NOMO-1 (cell line): Measurements from ENCODE around the gene SERPINA6.
"Not testable (repeated sequence)": the region's sequence is repeated elsewhere in the genome, so short reads cannot be mapped to it uniquely, and the experiment has no call there.

Experiments
- DNase-seq, 2 experiments: peaks; one replicate each; lab custom pipeline; 2025; ENCODE audit not compliant: unreplicated experiment in 2 of 2; lab: John Stamatoyannopoulos, UW

SERPINA6 gene

DNA sequence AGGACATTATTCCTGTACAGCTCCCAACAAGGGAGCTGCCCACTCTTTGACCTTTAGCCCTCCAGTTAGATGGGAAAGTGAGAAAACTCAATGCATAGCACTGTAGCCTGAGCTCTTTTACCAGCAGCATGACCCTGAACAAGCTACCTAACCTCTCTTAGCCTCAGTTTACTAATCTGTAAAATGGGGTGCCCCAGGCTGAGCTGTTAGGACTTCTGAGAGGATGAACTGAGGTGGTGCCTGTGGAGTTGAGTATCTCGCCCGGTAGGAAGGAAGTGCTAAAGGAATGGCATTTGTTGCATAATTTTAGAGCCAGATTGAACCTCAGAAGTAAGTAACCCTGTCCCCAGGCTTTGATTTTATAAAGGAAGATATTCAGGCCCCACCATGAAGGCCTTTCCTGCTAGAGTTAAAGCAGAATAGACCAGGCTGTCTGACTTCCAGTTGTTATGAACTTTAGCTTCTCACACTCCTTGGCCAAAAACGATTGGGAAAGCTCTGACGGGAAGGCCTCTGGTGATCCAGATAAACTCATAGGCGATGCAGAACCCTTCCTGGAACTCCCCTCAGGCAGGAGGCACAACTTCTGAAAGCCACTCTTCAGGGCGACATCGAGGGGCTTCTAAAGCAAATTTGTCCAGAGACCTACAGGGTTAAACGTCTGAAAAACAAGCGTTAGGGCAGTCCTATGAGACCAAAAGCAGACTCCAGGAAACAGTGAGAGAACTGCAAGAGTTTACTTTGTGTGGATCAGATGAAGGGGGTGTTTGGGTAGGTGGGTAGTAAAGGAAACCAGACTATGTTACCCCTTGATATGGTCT is 27.6 kb downstream of the SERPINA6 start:
- DNase-seq, result no peak

DNA sequence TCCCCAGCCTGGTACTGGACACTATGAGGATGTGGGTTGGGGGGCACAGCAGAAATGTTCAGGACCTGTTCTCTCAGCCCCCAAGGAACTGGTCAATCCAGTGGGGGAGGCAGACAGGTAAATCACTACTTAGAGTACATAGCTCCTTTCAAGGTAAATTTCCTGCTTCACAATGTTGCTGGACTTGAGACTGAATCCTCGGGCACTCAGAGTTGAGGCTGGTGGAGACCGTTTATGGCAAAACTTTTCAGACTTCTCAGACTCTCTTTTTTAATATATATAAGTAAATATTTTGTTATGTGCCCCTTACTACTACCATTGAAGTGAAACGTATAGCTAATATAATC is 29.6 kb downstream of the SERPINA6 start:
- DNase-seq, result no peak

DNA sequence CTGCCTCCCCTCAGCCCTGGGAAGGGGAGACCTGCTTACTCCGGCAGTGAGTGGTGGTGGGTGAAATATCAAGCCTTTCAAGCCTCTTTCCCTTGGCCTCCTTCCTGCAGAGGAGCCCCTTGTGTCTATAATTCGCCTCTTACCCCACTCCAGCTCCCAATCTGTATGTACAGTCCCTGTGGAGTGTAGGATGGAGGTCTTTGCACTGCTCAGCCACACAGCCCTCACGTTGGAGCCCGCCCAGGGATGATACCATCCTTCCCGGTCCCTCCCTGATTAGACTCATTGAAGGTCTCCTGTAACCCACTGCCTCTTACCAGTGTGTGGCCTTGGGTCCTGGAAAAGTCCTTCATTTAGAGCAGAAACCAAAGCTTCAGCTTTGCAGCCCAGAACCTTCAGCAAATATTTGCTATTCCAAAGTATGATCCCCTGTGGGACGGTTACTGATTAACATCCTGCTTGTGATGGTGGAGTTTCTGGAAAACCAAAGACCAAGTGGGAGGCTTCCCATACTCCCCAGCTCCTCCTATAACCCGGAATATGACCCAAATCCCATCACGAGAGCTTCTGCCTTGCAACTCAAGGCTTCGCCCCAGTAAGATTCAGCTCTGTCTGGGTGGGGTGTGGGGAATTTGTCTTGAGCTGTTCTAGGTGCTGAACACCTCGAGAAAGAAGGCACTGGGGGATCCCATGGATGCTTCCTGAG is 30.1 kb downstream of the SERPINA6 start, which contains the start of gene SERPINA10:
SERPINA10 (minus strand) TSS at position 397 of the 706 bp plus-strand sequence. CDS start 2,675 bp downstream, outside the sequence.
- no peak for DNase-seq

DNA sequence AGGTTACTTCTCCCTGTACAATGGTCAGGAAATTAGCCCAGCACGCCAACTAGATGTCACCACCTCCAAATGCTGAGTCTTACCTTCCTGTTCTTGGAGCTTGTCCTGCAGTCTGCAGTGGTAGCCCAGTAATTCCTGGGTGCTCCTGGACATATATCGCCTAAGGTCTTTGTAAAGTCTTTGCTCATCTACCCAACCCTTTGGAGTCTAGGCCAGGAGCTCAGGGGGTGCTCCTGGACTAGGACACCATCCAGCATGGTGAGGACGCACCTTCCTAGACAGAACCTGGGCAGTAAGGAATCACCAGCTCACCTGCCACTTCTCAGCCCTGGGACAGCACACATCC is 30.6 kb downstream of the SERPINA6 start:
- no peak for DNase-seq

DNA sequence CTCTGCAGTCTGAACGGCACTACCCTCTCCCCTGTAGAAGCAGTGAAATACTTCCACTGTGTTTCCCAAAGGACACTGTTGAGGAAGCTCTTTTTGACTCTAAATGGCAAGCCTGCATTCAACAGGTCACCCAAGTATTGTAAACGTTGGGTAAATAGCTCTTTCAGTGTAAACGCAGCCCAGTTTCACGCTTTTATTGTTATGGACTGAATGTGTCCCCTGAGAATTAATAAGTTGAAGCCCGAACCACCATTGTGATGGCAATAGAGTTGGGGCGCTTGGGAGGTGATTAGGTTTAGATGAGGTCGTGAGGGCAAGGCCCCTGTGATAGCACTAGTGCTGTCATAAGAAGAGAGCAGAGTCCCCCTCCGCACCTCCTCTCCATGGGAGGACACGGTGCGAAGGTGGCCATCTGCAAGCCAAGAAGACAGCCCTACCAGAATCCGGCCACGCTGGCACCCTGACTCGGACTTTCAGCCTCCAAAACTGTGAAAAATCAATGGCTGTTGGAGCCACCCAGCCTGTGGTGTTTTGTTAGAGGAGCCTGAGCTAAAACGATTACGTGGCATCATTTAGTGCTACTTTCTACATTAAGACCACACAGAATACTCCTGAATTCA is 31.1 kb downstream of the SERPINA6 start:
- DNase-seq, result no peak

DNA sequence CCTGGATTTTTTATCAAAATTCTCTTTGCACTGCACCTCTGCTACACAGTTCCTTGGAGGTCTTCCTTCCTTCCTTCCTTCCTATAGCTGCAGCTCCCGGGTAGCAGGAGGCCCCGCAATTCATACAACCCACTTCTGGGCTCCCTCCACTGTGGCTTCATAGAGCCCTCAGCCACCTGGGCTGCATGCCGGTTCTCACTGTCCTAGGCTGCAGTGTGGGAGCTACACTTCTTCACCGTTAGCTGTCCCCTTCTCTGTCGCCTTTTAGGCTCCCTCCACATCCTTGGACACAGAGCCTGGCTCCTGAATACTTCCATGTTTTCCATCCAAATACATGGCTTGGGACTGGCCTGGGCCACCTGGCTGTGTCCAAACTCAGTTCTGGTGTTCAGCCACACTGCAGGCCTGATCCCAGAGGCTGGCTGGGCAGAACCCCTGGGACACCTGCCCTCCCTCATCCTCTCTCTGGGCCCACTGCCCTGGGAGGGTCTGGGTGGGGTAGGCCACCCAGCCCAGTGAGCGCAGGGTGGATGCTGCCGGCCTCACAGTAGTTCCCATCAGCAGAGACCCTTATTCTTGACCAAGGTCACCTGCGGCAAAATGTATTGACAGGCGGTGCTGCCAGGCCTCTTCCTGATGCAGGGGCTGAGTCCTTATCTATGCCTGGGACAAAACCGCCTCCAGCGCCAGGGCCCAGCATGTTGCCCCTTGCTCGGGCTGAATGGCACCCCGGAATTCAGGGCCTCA is 31.8 kb downstream of the SERPINA6 start:
- no peak for DNase-seq

DNA sequence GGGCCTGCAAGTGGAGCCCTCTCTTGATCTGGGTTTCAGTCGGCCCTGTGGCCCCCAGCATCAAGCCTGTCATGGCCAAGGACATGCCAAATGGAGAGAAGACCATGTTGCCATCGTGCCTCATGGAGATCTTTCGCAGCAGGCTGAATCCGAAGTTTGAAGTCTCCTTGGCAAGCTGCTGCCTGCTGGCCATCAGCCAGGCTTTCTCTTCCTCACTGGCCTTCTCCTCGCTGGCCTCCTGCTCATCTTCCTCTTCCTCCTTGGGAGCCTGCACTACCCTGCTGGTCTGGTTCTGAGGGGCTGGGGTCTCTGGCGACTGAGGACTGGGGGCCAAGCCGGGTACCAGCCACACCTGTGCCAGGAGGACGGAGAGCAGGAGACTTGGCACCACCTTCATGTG is 32.9 kb downstream of the SERPINA6 start:
- DNase-seq, result no peak

DNA sequence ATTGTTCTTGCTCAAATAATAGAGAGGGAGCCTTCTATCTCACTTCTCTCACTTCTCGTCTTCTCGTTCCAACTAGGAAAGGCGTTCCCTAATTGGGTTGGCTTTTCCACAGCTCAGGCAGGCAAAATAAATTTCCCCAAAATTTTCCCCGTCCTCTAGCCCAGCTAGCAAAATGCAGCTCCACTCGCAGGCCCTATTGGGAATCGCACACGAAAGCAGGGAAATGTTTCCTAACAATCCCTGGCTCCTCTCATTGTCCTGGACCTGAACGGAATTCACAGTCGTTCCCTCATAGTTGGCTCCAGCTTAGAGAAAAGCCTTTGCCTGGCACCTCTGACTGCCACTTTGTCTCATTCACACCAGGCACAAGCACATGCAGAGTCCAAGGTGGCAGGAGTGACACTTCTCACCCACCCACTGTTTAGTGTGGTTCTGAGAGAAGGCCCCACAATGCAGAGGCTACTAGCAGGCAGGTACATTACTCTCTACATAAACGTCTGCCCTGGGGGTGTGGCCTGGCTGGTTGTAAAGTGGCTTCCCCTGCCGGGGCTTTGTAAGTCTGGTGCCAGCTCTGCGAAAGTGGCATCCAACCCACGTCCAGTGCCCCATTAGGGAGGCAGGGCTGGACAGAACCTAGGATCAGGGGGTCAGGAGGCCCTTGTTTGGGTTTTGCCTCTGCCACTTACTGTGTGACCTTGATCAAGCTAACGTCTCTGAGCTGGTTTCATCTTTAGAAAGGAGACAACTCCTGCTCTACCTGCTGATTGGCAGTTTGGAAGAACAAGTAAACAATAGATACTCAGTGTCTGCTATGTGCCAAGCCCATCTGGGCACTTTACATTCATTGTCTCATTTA is 34.3 kb downstream of the SERPINA6 start:
- no peak for DNase-seq

DNA sequence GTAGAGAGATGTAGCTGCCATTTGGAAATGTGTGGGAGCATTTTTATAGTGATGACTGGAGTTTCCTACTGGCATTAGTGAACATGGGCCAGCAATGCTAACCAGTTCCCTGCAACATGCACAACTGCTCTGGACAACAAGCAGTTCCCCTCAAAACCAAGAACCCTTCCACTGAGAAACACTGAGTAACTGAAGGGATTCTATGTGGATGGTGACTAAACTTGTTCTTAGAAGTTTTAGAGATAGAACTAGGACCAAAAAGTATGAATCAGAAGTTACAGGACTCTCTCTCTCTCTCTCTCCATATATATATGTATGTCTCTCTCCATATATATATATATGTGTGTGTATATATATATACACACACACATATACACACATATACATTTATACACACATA is 38.0 kb downstream of the SERPINA6 start:
- no peak for DNase-seq

DNA sequence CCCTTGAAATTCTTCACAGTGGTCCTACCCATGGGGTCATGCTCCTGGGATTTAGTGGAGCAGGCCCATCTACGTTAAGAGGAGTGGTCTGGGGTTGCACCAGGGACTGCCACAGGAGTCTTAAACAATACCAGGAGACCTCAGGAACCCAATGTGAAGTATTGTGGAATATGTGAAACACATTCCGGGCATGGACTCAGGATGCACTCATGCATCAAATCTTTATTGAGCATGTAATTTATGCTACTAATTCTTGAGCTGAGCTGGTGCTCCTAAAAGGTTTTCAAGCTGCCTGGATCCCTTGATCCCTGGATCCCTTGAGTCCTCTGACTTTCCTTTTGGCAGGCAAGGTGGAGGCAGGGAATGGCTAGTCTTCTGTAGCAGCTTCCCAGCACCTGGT is 38.9 kb downstream of the SERPINA6 start:
- DNase-seq, result no peak

DNA sequence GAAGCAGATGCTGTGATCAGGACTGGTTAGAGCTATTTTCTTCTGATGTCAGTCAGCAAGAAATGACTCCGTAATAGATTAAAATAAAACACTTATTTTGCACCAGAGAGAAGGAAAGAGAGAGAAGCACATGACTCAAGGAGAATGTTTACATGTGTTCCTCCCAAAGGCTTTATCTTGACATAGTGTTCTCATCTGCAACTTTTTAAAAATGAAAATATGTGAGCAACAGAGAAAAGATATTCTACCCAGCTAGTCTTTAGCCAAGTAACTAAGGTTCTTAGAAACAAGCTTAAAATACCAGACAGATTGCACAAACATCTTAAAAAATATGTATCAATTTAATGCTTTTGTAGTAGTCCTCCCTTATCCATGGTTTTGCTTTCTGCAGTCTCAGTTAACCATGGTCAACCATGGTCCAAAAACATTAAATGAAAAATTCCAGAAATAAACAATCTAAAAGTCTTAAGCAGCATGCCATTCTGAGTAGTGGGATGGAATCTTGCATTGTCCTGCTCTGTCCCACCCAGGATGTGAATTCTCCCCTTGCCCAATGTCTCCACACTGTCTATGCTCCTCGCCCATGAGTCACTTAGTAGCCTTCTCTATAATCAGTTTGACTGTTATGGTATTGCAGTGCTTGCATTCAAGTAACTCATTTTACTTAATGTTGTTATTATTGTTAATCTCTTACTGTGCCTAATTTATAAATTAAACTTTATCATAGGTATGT is 40.0 kb downstream of the SERPINA6 start:
- no peak for DNase-seq

DNA sequence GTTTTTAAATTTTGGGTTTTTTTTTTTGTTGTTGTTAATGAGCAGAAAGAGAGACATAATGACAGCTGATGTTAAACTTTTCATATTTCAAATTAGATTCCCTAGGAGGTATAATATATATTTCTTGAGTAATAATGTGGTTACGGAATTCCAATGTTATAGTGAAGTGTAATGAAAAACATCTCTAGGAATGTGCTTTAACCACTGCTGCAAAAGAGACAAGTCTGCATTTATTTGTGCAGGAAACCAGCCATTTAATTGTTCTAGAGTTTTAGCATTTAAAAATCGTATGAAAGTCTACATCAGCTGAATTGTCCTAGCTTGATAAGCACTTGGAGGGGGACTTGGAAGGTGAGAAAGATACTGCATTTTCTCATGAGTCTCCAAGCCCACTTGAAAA is 44.4 kb downstream of the SERPINA6 start:
- DNase-seq, result no peak

DNA sequence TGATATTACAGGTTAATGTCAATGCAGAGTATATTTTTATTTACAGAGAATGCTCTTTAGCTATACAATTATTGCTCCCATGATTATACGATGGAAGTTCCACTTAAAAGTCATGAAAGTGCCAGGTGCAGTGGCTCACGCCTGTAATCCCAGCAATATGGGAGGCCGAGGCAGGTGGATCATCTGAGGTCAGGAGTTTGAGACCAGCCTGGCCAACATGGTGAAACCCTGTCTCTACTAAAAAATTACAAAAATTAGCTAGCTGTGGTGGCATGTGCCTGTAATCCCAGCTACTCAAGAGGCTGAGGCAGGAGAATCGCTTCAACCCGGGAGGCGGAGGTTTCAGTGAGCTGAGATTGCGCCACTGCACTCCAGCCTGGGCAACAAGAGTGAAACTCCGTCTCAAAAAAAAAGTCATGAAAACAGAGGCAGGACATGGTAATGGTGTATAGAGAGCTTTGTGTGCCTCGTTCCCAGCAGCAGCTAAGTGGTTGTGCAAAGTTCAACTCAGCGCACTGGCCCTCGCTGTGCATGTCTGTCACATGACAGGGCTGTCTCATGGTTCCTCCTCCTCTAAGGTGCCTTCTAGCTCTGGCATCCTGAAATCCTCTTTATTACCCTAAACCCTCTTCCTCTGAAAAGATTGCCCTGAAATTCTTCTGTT is 46.1 kb downstream of the SERPINA6 start:
- DNase-seq, result peak in 1 of 2 experiments; percentile 0

DNA sequence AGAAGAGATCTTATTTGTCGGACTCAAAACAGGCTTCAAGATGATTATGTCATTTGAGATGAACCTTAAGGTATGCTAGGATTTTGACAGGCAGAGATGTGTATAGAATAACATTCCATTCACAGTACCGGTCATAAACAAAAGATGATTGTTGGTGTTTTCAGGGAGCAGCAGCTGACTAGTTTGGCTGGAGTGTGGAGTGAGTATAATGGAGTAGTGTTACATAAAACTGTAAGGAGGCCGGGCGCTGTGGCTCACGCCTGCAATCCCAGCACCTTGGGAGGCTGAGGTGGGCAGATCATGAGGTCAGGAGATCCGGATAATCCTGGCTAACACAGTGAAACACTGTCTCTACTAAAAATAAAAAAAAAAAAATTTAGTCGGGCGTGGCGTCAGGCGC is 54.0 kb downstream of the SERPINA6 start:
- no peak for DNase-seq

DNA sequence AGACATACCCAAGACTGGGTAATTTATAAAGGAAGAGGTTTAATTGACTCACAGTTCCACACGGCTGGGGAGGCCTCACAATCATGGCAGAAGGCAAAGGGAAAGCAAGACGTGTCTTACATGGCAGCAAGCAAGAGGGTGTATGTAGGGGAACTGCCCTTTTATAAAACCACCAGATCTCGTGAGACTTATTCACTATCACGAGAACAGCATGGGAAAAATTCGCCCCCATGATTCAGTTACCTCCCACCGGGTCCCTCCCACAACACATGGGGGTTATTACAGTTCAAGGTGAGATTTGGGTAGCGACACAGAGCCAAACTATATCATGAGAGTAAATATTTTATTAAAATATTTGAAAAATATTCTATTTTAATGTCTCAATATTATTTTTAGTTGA is 54.6 kb downstream of the SERPINA6 start:
- DNase-seq, result not testable (repeated sequence)

DNA sequence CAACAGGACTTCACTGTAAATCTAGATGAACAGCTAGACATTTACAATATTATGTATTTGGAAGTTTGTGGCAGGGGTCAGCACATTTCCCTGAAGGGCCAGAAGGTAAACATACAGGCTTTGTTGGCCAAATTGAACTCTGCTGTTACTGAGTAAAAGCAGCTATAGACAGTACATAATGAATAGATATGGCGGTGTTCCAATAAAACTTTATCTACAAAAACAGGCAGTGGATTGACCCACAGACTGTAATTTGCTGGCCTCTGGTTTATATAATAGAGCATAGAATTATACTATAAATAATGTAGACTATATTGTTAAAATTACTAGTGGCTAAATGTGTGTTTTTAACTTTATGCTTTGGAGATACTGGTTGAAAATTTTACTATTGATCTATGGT is 55.8 kb downstream of the SERPINA6 start:
- no peak for DNase-seq

DNA sequence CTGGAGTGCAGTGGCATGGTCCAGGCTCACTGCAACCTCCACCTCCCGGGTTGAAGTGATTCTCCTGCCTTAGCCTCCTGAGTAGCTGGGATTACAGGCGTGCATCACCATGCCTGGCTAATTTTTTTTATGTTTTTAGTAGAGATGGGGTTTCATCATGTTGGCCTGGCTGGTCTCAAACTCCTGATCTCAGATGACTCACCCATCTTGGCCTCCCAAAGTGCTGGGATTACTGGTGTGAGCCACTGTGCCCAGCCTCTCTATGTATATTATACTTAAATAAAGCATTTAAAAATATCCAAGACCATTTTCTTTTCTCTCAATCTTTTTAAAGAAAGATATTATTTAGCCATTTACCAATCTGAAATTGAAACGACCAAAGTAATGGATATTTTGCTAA is 58.9 kb downstream of the SERPINA6 start:
- DNase-seq, result not testable (repeated sequence)
